Adrenal gland (tissue), 12 donors: Measurements from ENCODE around the gene RALGAPA2. TPM values are rescaled to one million over a fixed set of nuclear protein-coding genes. Genes with fewer than 3 reads are reported as not detected.

ENCODE experiments used
- DNase-seq, 7 donors: peaks; one replicate each; pipeline ENCODE4 v3.0.0-alpha.2; 2019 to 2020
- H3K27ac ChIP-seq, 5 donors: fragments of 200-600 bp; sonication (generic) in 4 of 5; 1 replicate in 3 of 5; 2 replicates in 2 of 5; pipeline versions ENCODE4 v1.5.1 to v1.8.0; 2016 to 2020; ENCODE audit warnings: mild to moderate bottlenecking in 1 of 5
- H3K27me3 ChIP-seq: fragments of 200-600 bp; 2 replicates; pipeline ENCODE4 v1.8.0; 2021
- H3K36me3 ChIP-seq, 2 donors: fragments of 200-600 bp; replicated peaks in 1 of 2; 1 replicate in 1 of 2; 2 replicates in 1 of 2; pipeline versions ENCODE4 v1.5.1 to v1.8.0; 2018 to 2022
- H3K4me1 ChIP-seq, 2 donors: fragments of 200-600 bp; replicated peaks in 1 of 2; 1 replicate in 1 of 2; 2 replicates in 1 of 2; pipeline versions ENCODE4 v1.5.1 to v1.8.0; 2018 to 2021
- H3K4me3 ChIP-seq, 4 donors: fragments of 200-600 bp; sonication (generic) in 3 of 4; one replicate each; pipeline ENCODE4 v1.5.1; 2016 to 2018
- H3K9me3 ChIP-seq, 3 donors: fragments of 200-600 bp; sonication (generic) in 1 of 3; replicated peaks in 1 of 3; 1 replicate in 2 of 3; 2 replicates in 1 of 3; pipeline versions ENCODE4 v1.5.1 to v1.8.0; 2016 to 2021
- CTCF ChIP-seq, 6 experiments: fragments of 450-650 bp in 4 of 6; fragments of 200-600 bp in 2 of 6; sonication (generic) in 1 of 6; IDR thresholded peaks; 1 replicate in 5 of 6; 2 replicates in 1 of 6; pipeline versions ENCODE4 v1.5.1 to v1.8.0; 2016 to 2021; ENCODE audit warnings: antibody characterized with exemption in 6 of 6, mild to moderate bottlenecking in 2 of 6, moderate library complexity in 1 of 6
- POLR2A ChIP-seq, 2 donors: fragments of 450-650 bp; IDR thresholded peaks; one replicate each; pipeline ENCODE4 v1.6.1; 2017; ENCODE audit warnings: antibody characterized with exemption in 2 of 2, mild to moderate bottlenecking in 2 of 2, moderate library complexity in 1 of 2
- WGBS, 4 donors: extraction: QIAGEN DNeasy Blood & Tissue Kit in 2 of 4; methylation state at CpG; one replicate each; pipeline versions ENCODE4 v1.1.5 to v1.1.7; 2013 to 2017; 5-methylcytosine and 5-hydroxymethylcytosine counted together
- intact Hi-C, 2 donors: fragments of 100-400 bp; cut with DNase I; formaldehyde crosslinking; loops; one replicate each; pipeline versions ENCODE4 v1.14.1 to v1.15.0; 2022 to 2023
- polyA plus RNA-seq, 3 donors: library from polyadenylated mRNA; stranded (reverse); fragments of 200-250 nt in 2 of 3; fragments of 350-450 nt in 1 of 3; fragmentation: Illumina TruSeq in 1 of 3; extraction: RNeasy Lipid Tissue Mini Kit (QIAGEN cat#74804) in 1 of 3; gene quantifications; one replicate each; pipeline ENCODE4 v1.2.3, GENCODE V29; 2013 to 2014
- total RNA-seq, 9 donors: library from RNA; depleted of rRNA in 4 of 9; stranded (reverse); fragments of >200 nt in 4 of 9; fragments of 120-200 nt in 1 of 9; fragmentation: NEBNext Ultra II Directional in 1 of 9; extraction: Animal tissue kit (Norgen Biotek cat#: 25700) in 1 of 9; gene quantifications; one replicate each; pipeline versions ENCODE4 v1.1.0 to v1.2.4, GENCODE V29; 2013 to 2023
- donor health status: healthy with polysubstance abuse.
- donor health status: Bipolar disorder and iron deficiency.
- donor health status: DM: yes; HTN: yes; CAD: no.
- donor health status: DM: no; HTN: no; CAD: no.
- donor health status: DM: no; HTN: no; CAD: no.
- donor health status: DM: yes; HTN: yes; CAD: no.

Gene RALGAPA2
- total and polyA plus RNA-seq, 12 donors, result 3.7 to 39.6 (median 20.7) TPM

GRCh38 chr20:20755231-20755630 lies 42.8 kb upstream of the RALGAPA2 start:
- H3K27me3 ChIP-seq, result no peaks in the 10 kb centered on the region
- WGBS, 4 donors, result 69 to 88% (median 81%) methylated on average over 4 of the region's 4 CpGs

GRCh38 chr20:20754714-20755113 lies 42.3 kb upstream of the RALGAPA2 start:
- H3K9me3 ChIP-seq, result no peaks in the 10 kb centered on the region
- no peak overlapping the region for H3K4me3 ChIP-seq
- DNase-seq, result no peak
- no peak overlapping the region for H3K27ac ChIP-seq
- TF ChIP-seq POLR2A (IDR thresholded peaks at IDR 0.05) (no peak), CTCF (IDR thresholded peaks at IDR 0.05) (no peak)
- 79 to 90% (median 83%) methylated on average over 3 of the region's 3 CpGs for WGBS, 4 donors
- H3K27me3 ChIP-seq, result no peaks in the 10 kb centered on the region
- intact Hi-C loops, result no loop called here
- no peaks in the 10 kb centered on the region for H3K36me3 ChIP-seq
- no peaks in the 10 kb centered on the region for H3K4me1 ChIP-seq

More at GRCh38 chr20:20755231-20755630, 42.8 kb upstream of the RALGAPA2 start:
- no peak for DNase-seq
- intact Hi-C loops, result no loop called here
- Histone ChIP-seq H3K27ac (no peak overlapping the region), H3K4me1 (no peaks in the 10 kb centered on the region), H3K9me3 (no peaks in the 10 kb centered on the region), H3K4me3 (no peak overlapping the region), H3K36me3 (no peaks in the 10 kb centered on the region)
- no peak for TF ChIP-seq CTCF (IDR thresholded peaks at IDR 0.05)
- TF ChIP-seq POLR2A (IDR thresholded peaks at IDR 0.05), result no peak

GRCh38 chr20:20752712-20753111 lies 40.3 kb upstream of the RALGAPA2 start:
- intact Hi-C loops, result no loop called here
- H3K27ac ChIP-seq, result peak overlapping the region in 1 of 5 donors; percentile 3
- 52 to 78% (median 69%) methylated on average over 5 of the region's 5 CpGs for WGBS, 4 donors
- TF ChIP-seq POLR2A (IDR thresholded peaks at IDR 0.05) (no peak), CTCF (IDR thresholded peaks at IDR 0.05) (no peak)
- H3K4me3 ChIP-seq, result no peak overlapping the region
- H3K9me3 ChIP-seq, result no peaks in the 10 kb centered on the region
- H3K4me1 ChIP-seq, result no peaks in the 10 kb centered on the region
- H3K36me3 ChIP-seq, result no peaks in the 10 kb centered on the region
- DNase-seq, result no peak
- H3K27me3 ChIP-seq, result no peaks in the 10 kb centered on the region

- Histone ChIP-seq H3K9me3 (no peaks in the 10 kb centered on the region), H3K4me1 (no peaks in the 10 kb centered on the region), H3K36me3 (no peaks in the 10 kb centered on the region), H3K27me3 (no peaks in the 10 kb centered on the region), H3K4me3 (no peak overlapping the region), H3K27ac (no peak overlapping the region)
- intact Hi-C loops, result no loop called here
- TF ChIP-seq CTCF (IDR thresholded peaks at IDR 0.05) (no peak), POLR2A (IDR thresholded peaks at IDR 0.05) (no peak)
- DNase-seq, result no peak
- 21 to 53% (median 33%) methylated on average over 1 of the region's 1 CpG for WGBS, 4 donors
These were observed 34.9 kb upstream of the RALGAPA2 start for GRCh38 chr20:20747298-20747697.
